ENCODE results near the gene SUSD6.

Gene SUSD6

GRCh38 chr14:69591317-69591716 lies 20.1 kb upstream of the SUSD6 start:
- Histone ChIP-seq H3K79me2 (ENCODE audit: control insufficient read depth, low read length) (no peaks in the 10 kb centered on the region), H3K9me3 (ENCODE audit: control insufficient read depth, insufficient read depth, low read length) (no peaks in the 10 kb centered on the region), H3K36me3 (ENCODE audit: control insufficient read depth, low read length) (no peaks in the 10 kb centered on the region), H3F3A (ENCODE audit: control insufficient read depth, insufficient read depth) (no peaks in the 10 kb centered on the region), H3K4me1 (ENCODE audit: control insufficient read depth, low read length) (no peaks in the 10 kb centered on the region), H4K20me1 (ENCODE audit: control insufficient read depth, insufficient read depth, low read depth, low read length) (no peaks in the 10 kb centered on the region), H3K4me3 (ENCODE audit: low read length) (no peak overlapping the region), H3K27me3 (ENCODE audit: control insufficient read depth, low read length) (peaks cover 14% of the 10 kb centered on the region), H3K4me2 (ENCODE audit: low read length) (no peak overlapping the region), H3K27ac (ENCODE audit: low read depth, low read length) (no peak overlapping the region), H3K9me2 (replicated peaks; ENCODE audit: control insufficient read depth, low read length) (no peaks in the 10 kb centered on the region)
- no peak for TF ChIP-seq CTCF (IDR thresholded peaks at IDR 0.05; ENCODE audit: low read depth, low read length, poor library complexity, severe bottlenecking)
- TF ChIP-seq EZH2phosphoT487 (IDR thresholded peaks at IDR 0.05; ENCODE audit: borderline replicate concordance, low read length) = no peak

GRCh38 chr14:69593018-69593677 lies 18.2 kb upstream of the SUSD6 start:
- Histone ChIP-seq H3K36me3 (ENCODE audit: control insufficient read depth, low read length) (no peaks in the 10 kb centered on the region), H3K9me2 (replicated peaks; ENCODE audit: control insufficient read depth, low read length) (no peaks in the 10 kb centered on the region), H3K4me3 (ENCODE audit: low read length) (no peak overlapping the region), H3K4me1 (ENCODE audit: control insufficient read depth, low read length) (no peaks in the 10 kb centered on the region), H3K27ac (ENCODE audit: low read depth, low read length) (no peak overlapping the region), H3K9me3 (ENCODE audit: control insufficient read depth, insufficient read depth, low read length) (no peaks in the 10 kb centered on the region), H4K20me1 (ENCODE audit: control insufficient read depth, insufficient read depth, low read depth, low read length) (no peaks in the 10 kb centered on the region), H3K79me2 (ENCODE audit: control insufficient read depth, low read length) (no peaks in the 10 kb centered on the region), H3K4me2 (ENCODE audit: low read length) (no peak overlapping the region), H3F3A (ENCODE audit: control insufficient read depth, insufficient read depth) (no peaks in the 10 kb centered on the region), H3K27me3 (ENCODE audit: control insufficient read depth, low read length) (peaks cover 10% of the 10 kb centered on the region)
- TF ChIP-seq CTCF (IDR thresholded peaks at IDR 0.05; ENCODE audit: low read depth, low read length, poor library complexity, severe bottlenecking) (no peak), EZH2phosphoT487 (IDR thresholded peaks at IDR 0.05; ENCODE audit: borderline replicate concordance, low read length) (no peak)

GRCh38 chr14:69594846-69595245 lies 16.6 kb upstream of the SUSD6 start:
- Histone ChIP-seq H3K9me3 (ENCODE audit: control insufficient read depth, insufficient read depth, low read length) (no peaks in the 10 kb centered on the region), H3K36me3 (ENCODE audit: control insufficient read depth, low read length) (no peaks in the 10 kb centered on the region), H3K4me3 (ENCODE audit: low read length) (no peak overlapping the region), H3K9me2 (replicated peaks; ENCODE audit: control insufficient read depth, low read length) (no peaks in the 10 kb centered on the region), H3K4me2 (ENCODE audit: low read length) (no peak overlapping the region), H3K4me1 (ENCODE audit: control insufficient read depth, low read length) (no peaks in the 10 kb centered on the region), H4K20me1 (ENCODE audit: control insufficient read depth, insufficient read depth, low read depth, low read length) (no peaks in the 10 kb centered on the region), H3F3A (ENCODE audit: control insufficient read depth, insufficient read depth) (no peaks in the 10 kb centered on the region), H3K27ac (ENCODE audit: low read depth, low read length) (no peak overlapping the region), H3K79me2 (ENCODE audit: control insufficient read depth, low read length) (no peaks in the 10 kb centered on the region), H3K27me3 (ENCODE audit: control insufficient read depth, low read length) (peaks cover 4% of the 10 kb centered on the region; the same call in 1 of the 2 replicates)
- TF ChIP-seq EZH2phosphoT487 (IDR thresholded peaks at IDR 0.05; ENCODE audit: borderline replicate concordance, low read length) = no peak
- no peak for TF ChIP-seq CTCF (IDR thresholded peaks at IDR 0.05; ENCODE audit: low read depth, low read length, poor library complexity, severe bottlenecking)

Data from DOHH2 (cell line).